ENCODE data around the gene WNT7A. TPM values are rescaled to one million over a fixed set of nuclear protein-coding genes. Genes with fewer than 3 reads are reported as not detected.

The WNT7A gene
- total and polyA plus RNA-seq, 2 donors (not counting 3 experiments of a cell fraction or from before 2014, with no cell fraction given), result not detected

DNA sequence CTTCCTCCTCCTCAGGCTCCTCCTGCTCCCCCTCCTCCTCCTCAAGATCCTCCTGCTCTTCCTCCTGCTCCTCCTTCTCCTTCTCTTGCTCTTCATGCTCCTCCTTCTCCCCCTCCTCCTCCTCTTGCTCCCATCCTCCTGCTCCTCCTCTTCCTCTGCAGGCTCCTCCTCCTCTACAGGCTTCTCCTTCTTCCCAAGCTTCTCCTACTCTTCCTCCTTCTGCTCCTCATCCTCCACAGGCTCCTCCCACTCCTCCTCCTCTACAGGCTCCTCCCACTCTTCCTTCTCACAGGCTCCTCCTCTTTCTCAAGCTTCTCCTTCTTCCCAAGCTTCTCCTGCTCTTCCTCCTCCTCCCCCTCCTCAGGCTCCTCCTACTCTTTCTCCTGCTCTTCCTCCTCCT is 47.7 kb downstream of the WNT7A start:
- Histone ChIP-seq H3K27ac (ENCODE audit: insufficient read depth, low read depth, low read length) (no peak overlapping the region), H3K4me3 (replicated peaks in 1 of 3; ENCODE audit: insufficient read depth in 1 of 3, low read depth in 1 of 3, low read length in 3 of 3) (no peak overlapping the region), H3K9ac (replicated peaks; ENCODE audit: extremely low read depth, insufficient read depth, low read length) (no peak overlapping the region), H3K9me1 (replicated peaks; ENCODE audit: control insufficient read depth, extremely low read depth, insufficient read depth, low read length) (no peaks in the 10 kb centered on the region), H3K79me2 (ENCODE audit: control insufficient read depth, insufficient read depth, low read length) (no peaks in the 10 kb centered on the region), H3K36me3 (ENCODE audit: control insufficient read depth in 2 of 2, extremely low read depth in 1 of 2, insufficient read depth in 2 of 2, low read length in 2 of 2) (no peaks in the 10 kb centered on the region), H3K27me3 (ENCODE audit: control insufficient read depth in 2 of 2, insufficient read depth in 2 of 2, low read length in 2 of 2) (no peaks in the 10 kb centered on the region), H2AFZ (ENCODE audit: low read depth, low read length) (no peak overlapping the region), H4K20me1 (replicated peaks; ENCODE audit: control insufficient read depth, extremely low read depth, insufficient read depth, low read length) (no peaks in the 10 kb centered on the region), H3K9me3 (replicated peaks; ENCODE audit: control insufficient read depth, insufficient read depth, low read length) (no peaks in the 10 kb centered on the region), H3K4me2 (ENCODE audit: insufficient read depth, low read length) (no peak overlapping the region), H3K4me1 (ENCODE audit: control insufficient read depth, extremely low read depth, insufficient read depth, low read length) (no peaks in the 10 kb centered on the region)
- no TSS peak for BruUV-seq (replicated peaks)
- intact Hi-C loops (cut with micrococcal nuclease), result no loop called here
- CTCF ChIA-PET, result no interaction called here
- dilution Hi-C loops (cut with MboI; ENCODE audit: extremely low pct_ligation_motif_present, low sequenced_read_pairs), result no loop called here
- DNase-seq (ENCODE audit: low read depth, low spot score) (no peak), FAIRE-seq (no peak)
- POLR2A ChIA-PET, result no interaction called here
- TF ChIP-seq MYC (IDR thresholded peaks at IDR 0.05; ENCODE audit: low read depth, low read length), result no peak
- TF ChIP-seq JUN (IDR thresholded peaks at IDR 0.05; ENCODE audit: borderline replicate concordance, insufficient read depth, insufficient read length, low read depth), result no peak
- TF ChIP-seq FOS (IDR thresholded peaks at IDR 0.05; ENCODE audit: borderline replicate concordance, insufficient read depth, low read length), result no peak
- no peak for TF ChIP-seq EZH2 (IDR thresholded peaks at IDR 0.05; ENCODE audit: borderline replicate concordance, low read depth, low read length, severe bottlenecking)
- no peak for TF ChIP-seq GATA2 (IDR thresholded peaks at IDR 0.05; ENCODE audit: insufficient read depth, insufficient read length, low read depth, low read length)
- no peak for TF ChIP-seq CTCF (IDR thresholded peaks at IDR 0.05; ENCODE audit: extremely low read depth in 1 of 2, insufficient read depth in 1 of 2, low read depth in 1 of 2, low read length in 2 of 2)
- TF ChIP-seq, protein P1, sequence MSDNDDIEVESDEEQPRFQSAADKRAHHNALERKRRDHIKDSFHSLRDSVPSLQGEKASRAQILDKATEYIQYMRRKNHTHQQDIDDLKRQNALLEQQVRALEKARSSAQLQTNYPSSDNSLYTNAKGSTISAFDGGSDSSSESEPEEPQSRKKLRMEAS (IDR thresholded peaks at IDR 0.05; ENCODE audit: insufficient read depth, insufficient read length), result no peak
- TF ChIP-seq POLR2AphosphoS5 (IDR thresholded peaks at IDR 0.05; ENCODE audit: insufficient read depth, low read depth, low read length), result no peak
- no peak for TF ChIP-seq POLR2A (IDR thresholded peaks at IDR 0.05; ENCODE audit: low read depth, low read length)
